NCI-H2107 treated with DMSO at 0.1 percent for 48 hours (cell line): ENCODE data around the gene FDXACB1.

Experiments used
- DNase-seq: peaks from one replicate; lab custom pipeline; 2025; ENCODE audit not compliant: unreplicated experiment; lab: John Stamatoyannopoulos, UW

Gene FDXACB1

GRCh38 chr11:111878849-111879636, at the start of gene FDXACB1, which contains the start of gene CFAP68:
Gene FDXACB1 (minus strand): TSS chr11:111879165. CDS start chr11:111879132, 33 bp downstream.
Gene CFAP68 (plus strand): TSS chr11:111879541. CDS start chr11:111879561, 20 bp downstream.
- peak; percentile 94 for DNase-seq

- DNase-seq: peak; percentile 84
Measured at GRCh38 chr11:111926505-111927391, 47.8 kb upstream of the FDXACB1 start.

GRCh38 chr11:111925953-111926352, 47.0 kb upstream of the FDXACB1 start:
- DNase-seq: no peak

- no peak for DNase-seq
Measured at GRCh38 chr11:111923951-111924350, 45.0 kb upstream of the FDXACB1 start.

- DNase-seq: no peak
Measured at GRCh38 chr11:111923351-111923788, 44.4 kb upstream of the FDXACB1 start.

GRCh38 chr11:111922803-111923202, 43.8 kb upstream of the FDXACB1 start:
- no peak for DNase-seq

GRCh38 chr11:111921541-111922230, 42.7 kb upstream of the FDXACB1 start:
- DNase-seq: no peak

- no peak for DNase-seq
Measured at GRCh38 chr11:111920908-111921307, 41.9 kb upstream of the FDXACB1 start.

- peak; percentile 94 for DNase-seq
Measured at GRCh38 chr11:111918390-111919256, 39.7 kb upstream of the FDXACB1 start, which contains the start of gene C11orf52. Gene C11orf52 (plus strand): TSS chr11:111918913. CDS start chr11:111918973, 60 bp downstream.

- no peak for DNase-seq
Measured at GRCh38 chr11:111917788-111918187, 38.8 kb upstream of the FDXACB1 start.

GRCh38 chr11:111917312-111917711, 38.3 kb upstream of the FDXACB1 start:
- no peak for DNase-seq

- no peak for DNase-seq
Measured at GRCh38 chr11:111916768-111917167, 37.8 kb upstream of the FDXACB1 start.

- peak; percentile 41 for DNase-seq
Measured at GRCh38 chr11:111913997-111914396, 35.0 kb upstream of the FDXACB1 start.

- DNase-seq: no peak
Measured at GRCh38 chr11:111913031-111913861, 34.3 kb upstream of the FDXACB1 start.

GRCh38 chr11:111912535-111912934, 33.6 kb upstream of the FDXACB1 start, which contains the start of gene HSPB2:
Gene HSPB2 (plus strand): TSS chr11:111912734. CDS start chr11:111912830, 96 bp downstream.
- no peak for DNase-seq

GRCh38 chr11:111911563-111912401, 32.8 kb upstream of the FDXACB1 start, which contains the start of gene CRYAB:
Gene CRYAB (minus strand): TSS chr11:111911770. CDS start chr11:111911724, 46 bp downstream.
- no peak for DNase-seq

GRCh38 chr11:111910676-111911562, 32.0 kb upstream of the FDXACB1 start:
- peak; percentile 31 for DNase-seq
